ENCODE data around the gene TSPOAP1.

GRCh38 chr17:58332778-58333735 is 4.5 kb upstream of the TSPOAP1 start:
- no peak for TF ChIP-seq CTCF (IDR thresholded peaks at IDR 0.05; ENCODE audit: low read depth, low read length, poor library complexity, severe bottlenecking)
- TF ChIP-seq EZH2phosphoT487 (IDR thresholded peaks at IDR 0.05; ENCODE audit: borderline replicate concordance, low read length) = no peak
